B cell (primary cell): Measurements from ENCODE around the gene FNDC10. TPM values are rescaled to one million over a fixed set of nuclear protein-coding genes. Genes with fewer than 3 reads are reported as not detected.

ENCODE experiments used
- ATAC-seq: fragments of 200-7000 bp; cut with Tn5 transposase; one replicate; pipeline ENCODE4 v1.10.0; 2021; ENCODE audit warnings: low read depth, mild to moderate bottlenecking, moderate number of reproducible peaks, moderate library complexity
- CTCF ChIA-PET: fragments of 350-600 bp; sonication (Branson Sonifier 250); formaldehyde crosslinking; loops from one replicate; lab custom pipeline; 2021; ENCODE audit warnings: antibody characterized with exemption, inconsistent platforms; lab: Charles Lee
- POLR2A ChIA-PET: fragments of 350-600 bp; sonication (Branson Sonifier 250); formaldehyde crosslinking; loops from one replicate; lab custom pipeline; 2021; ENCODE audit warnings: antibody characterized with exemption; lab: Charles Lee
- DNase-seq: peaks from one replicate; pipeline ENCODE4 v3.0.0; 2013
- H2AFZ ChIP-seq: 2 replicates; pipeline ENCODE4 v1.6.1; 2012; ENCODE audit warnings: mild to moderate bottlenecking, low read depth, low read length; ENCODE audit not compliant: insufficient read depth, poor library complexity, severe bottlenecking
- H3K27ac ChIP-seq, 2 donors: 1 replicate in 1 of 2; 2 replicates in 1 of 2; pipeline ENCODE4 v1.5.1; 2012 to 2013; ENCODE audit warnings: low read length in 2 of 2, mild to moderate bottlenecking in 2 of 2, moderate library complexity in 1 of 2
- H3K27me3 ChIP-seq, 4 experiments: fragments of 200-600 bp in 1 of 4; sonication (generic) in 1 of 4; replicated peaks in 1 of 4; 1 replicate in 2 of 4; 2 replicates in 2 of 4; pipeline versions ENCODE4 v1.6.1 to v1.7.0; 2013 to 2016; ENCODE audit warnings: low read length in 3 of 4, mild to moderate bottlenecking in 2 of 4, mixed read lengths in 1 of 4, moderate library complexity in 1 of 4; ENCODE audit not compliant: insufficient read depth in 4 of 4, control insufficient read depth in 3 of 4; ENCODE audit errors: control extremely low read depth in 1 of 4
- H3K36me3 ChIP-seq, 2 experiments: replicated peaks in 1 of 2; 1 replicate in 1 of 2; 2 replicates in 1 of 2; pipeline versions ENCODE4 v1.6.1 to v1.7.1; 2013; ENCODE audit warnings: low read length in 1 of 2; ENCODE audit not compliant: insufficient read depth in 2 of 2, control insufficient read depth in 1 of 2; ENCODE audit errors: control extremely low read depth in 1 of 2, extremely low read depth in 1 of 2
- H3K4me1 ChIP-seq, 2 donors: fragments of 200-600 bp in 1 of 2; sonication (generic) in 1 of 2; 1 replicate in 1 of 2; 2 replicates in 1 of 2; pipeline versions ENCODE4 v1.5.1 to v1.6.1; 2013 to 2017; ENCODE audit warnings: low read length in 2 of 2; ENCODE audit not compliant: control insufficient read depth in 2 of 2, insufficient read depth in 2 of 2
- H3K4me2 ChIP-seq: replicated peaks from 2 replicates; pipeline ENCODE3; 2012; ENCODE audit warnings: mild to moderate bottlenecking, low read depth, low read length; ENCODE audit not compliant: poor library complexity, severe bottlenecking
- H3K4me3 ChIP-seq, 5 experiments: fragments of 200-600 bp in 1 of 5; sonication (generic) in 1 of 5; 1 replicate in 3 of 5; 2 replicates in 2 of 5; pipeline versions ENCODE4 v1.5.1 to v1.7.0; 2011 to 2016; ENCODE audit warnings: low read length in 4 of 5, mild to moderate bottlenecking in 4 of 5, low read depth in 2 of 5, control low read depth in 1 of 5, moderate library complexity in 1 of 5; ENCODE audit not compliant: insufficient read depth in 1 of 5; ENCODE audit errors: control extremely low read depth in 1 of 5, extremely low read depth in 1 of 5
- H3K79me2 ChIP-seq: fragments of 200-600 bp; sonication (generic); one replicate; pipeline ENCODE4 v1.6.0; 2016; ENCODE audit warnings: low read length; ENCODE audit not compliant: control insufficient read depth, insufficient read depth
- H3K9ac ChIP-seq: fragments of 200-600 bp; sonication (generic); 2 replicates; pipeline ENCODE4 v1.6.1; 2017; ENCODE audit warnings: mild to moderate bottlenecking, low read length, moderate library complexity
- H3K9me3 ChIP-seq, 3 donors: one replicate each; pipeline versions ENCODE4 v1.6.1 to v1.7.1; 2013; ENCODE audit warnings: low read length in 2 of 3; ENCODE audit not compliant: control insufficient read depth in 2 of 3, insufficient read depth in 1 of 3; ENCODE audit errors: control extremely low read depth in 1 of 3
- H4K20me1 ChIP-seq: 2 replicates; pipeline ENCODE4 v1.6.0; 2012; ENCODE audit warnings: mild to moderate bottlenecking, low read length; ENCODE audit not compliant: insufficient read depth, control insufficient read depth, poor library complexity, severe bottlenecking
- H3K27ac Mint-ChIP-seq: one replicate; pipeline ENCODE4 v1.8.0; 2021; ENCODE audit warnings: mixed read lengths
- H3K27me3 Mint-ChIP-seq: one replicate; pipeline ENCODE4 v1.8.0; 2021; ENCODE audit warnings: mixed read lengths
- H3K4me1 Mint-ChIP-seq: one replicate; pipeline ENCODE4 v1.8.0; 2021; ENCODE audit warnings: mixed read lengths
- H3K4me3 Mint-ChIP-seq: one replicate; pipeline ENCODE4 v1.8.0; 2021; ENCODE audit warnings: mixed read lengths
- H3K9me3 Mint-ChIP-seq: one replicate; pipeline ENCODE4 v1.8.0; 2022; ENCODE audit warnings: mixed read lengths; ENCODE audit not compliant: insufficient read depth
- EZH2 ChIP-seq: IDR thresholded peaks from 2 replicates; pipeline ENCODE4 v1.6.1; 2012; ENCODE audit warnings: borderline replicate concordance, low read depth, mild to moderate bottlenecking, moderate library complexity, low read length; ENCODE audit not compliant: insufficient read depth, poor library complexity, severe bottlenecking
- WGBS: methylation state at CpG from one replicate; pipeline ENCODE4 v1.1.5; 2013; ENCODE audit warnings: missing lambda C conversion rate; ENCODE audit not compliant: insufficient coverage; 5-methylcytosine and 5-hydroxymethylcytosine counted together
- intact Hi-C: fragments of 100-400 bp; cut with micrococcal nuclease; formaldehyde crosslinking; loops from one replicate; pipeline ENCODE4 v1.10.0; 2022
- polyA plus RNA-seq: library from polyadenylated mRNA; depleted of rRNA; stranded (reverse); fragments of >200 nt; gene quantifications from 2 replicates; pipeline ENCODE4 v1.2.3, GENCODE V29; 2012
- total RNA-seq, 2 donors: library from RNA; stranded (reverse); fragments of 120-200 nt in 1 of 2; gene quantifications; 1 replicate in 1 of 2; 2 replicates in 1 of 2; pipeline versions ENCODE4 v1.2.3 to v1.2.4, GENCODE V29; 2013 to 2022
- TF ChIP-seq, protein P1 (sequence below): fragments of 200-600 bp; IDR thresholded peaks from one replicate; pipeline ENCODE4 v1.8.0; 2022; ENCODE audit warnings: antibody characterized with exemption, mild to moderate bottlenecking

The FNDC10 gene
- total and polyA plus RNA-seq, 2 donors (not counting 1 experiment from before 2014, with no cell fraction given): 1.4 TPM

DNA sequence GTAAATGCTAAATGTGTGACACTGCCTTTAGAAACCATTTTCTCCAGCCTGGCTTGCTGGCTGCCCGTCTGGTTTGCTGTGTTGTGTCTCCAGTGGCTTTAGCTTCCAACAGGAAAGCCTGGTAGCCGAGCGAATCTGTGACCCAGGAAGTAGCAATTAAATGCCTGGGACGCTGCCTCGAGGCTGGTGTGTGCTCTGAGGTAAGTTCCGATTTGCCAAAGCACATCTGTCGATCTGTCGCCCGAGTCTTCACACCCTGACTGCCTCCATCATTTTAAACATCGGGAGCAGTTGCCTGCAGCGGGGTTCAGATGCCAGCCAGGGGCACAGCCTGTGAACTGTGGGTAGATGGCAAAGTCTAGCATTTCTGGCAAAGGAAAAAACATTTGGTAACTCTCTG is 17.6 kb upstream of the FNDC10 start:
- WGBS: 95% methylated on average over 4 of the region's 11 CpGs
- Histone ChIP-seq H2AFZ (no peak overlapping the region), H3K27me3 (no peaks in the 10 kb centered on the region), H3K36me3 (peaks cover 0 to 5% of the 10 kb centered on the region in 2 experiments), H3K9ac (no peak overlapping the region), H3K79me2 (peaks cover 33% of the 10 kb centered on the region), H3K27ac (no peak overlapping the region), H3K9me3 (no peaks in the 10 kb centered on the region), H3K4me2 (no peak overlapping the region), H4K20me1 (peaks cover 24% of the 10 kb centered on the region), H3K4me3 (no peak overlapping the region), H3K4me1 (peaks cover 20% of the 10 kb centered on the region in 2 donors)
- Mint-ChIP-seq H3K4me3 (peak overlapping the region; percentile 85), H3K27ac (peak overlapping the region; percentile 87), H3K9me3 (no peaks in the 10 kb centered on the region), H3K4me1 (peaks cover 24% of the 10 kb centered on the region), H3K27me3 (no peaks in the 10 kb centered on the region)
- TF ChIP-seq, protein P1, sequence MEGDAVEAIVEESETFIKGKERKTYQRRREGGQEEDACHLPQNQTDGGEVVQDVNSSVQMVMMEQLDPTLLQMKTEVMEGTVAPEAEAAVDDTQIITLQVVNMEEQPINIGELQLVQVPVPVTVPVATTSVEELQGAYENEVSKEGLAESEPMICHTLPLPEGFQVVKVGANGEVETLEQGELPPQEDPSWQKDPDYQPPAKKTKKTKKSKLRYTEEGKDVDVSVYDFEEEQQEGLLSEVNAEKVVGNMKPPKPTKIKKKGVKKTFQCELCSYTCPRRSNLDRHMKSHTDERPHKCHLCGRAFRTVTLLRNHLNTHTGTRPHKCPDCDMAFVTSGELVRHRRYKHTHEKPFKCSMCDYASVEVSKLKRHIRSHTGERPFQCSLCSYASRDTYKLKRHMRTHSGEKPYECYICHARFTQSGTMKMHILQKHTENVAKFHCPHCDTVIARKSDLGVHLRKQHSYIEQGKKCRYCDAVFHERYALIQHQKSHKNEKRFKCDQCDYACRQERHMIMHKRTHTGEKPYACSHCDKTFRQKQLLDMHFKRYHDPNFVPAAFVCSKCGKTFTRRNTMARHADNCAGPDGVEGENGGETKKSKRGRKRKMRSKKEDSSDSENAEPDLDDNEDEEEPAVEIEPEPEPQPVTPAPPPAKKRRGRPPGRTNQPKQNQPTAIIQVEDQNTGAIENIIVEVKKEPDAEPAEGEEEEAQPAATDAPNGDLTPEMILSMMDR: no peak
- no peak for TF ChIP-seq EZH2
- CTCF ChIA-PET: no interaction called here
- intact Hi-C loops: no loop called here
- ATAC-seq (no peak), DNase-seq (no peak)
- POLR2A ChIA-PET: interaction anchor here (2.0 kb wide), 1 partner anchor 12 kb away, joined by 8 read pairs; no protein-coding TSS in a partner anchor

DNA sequence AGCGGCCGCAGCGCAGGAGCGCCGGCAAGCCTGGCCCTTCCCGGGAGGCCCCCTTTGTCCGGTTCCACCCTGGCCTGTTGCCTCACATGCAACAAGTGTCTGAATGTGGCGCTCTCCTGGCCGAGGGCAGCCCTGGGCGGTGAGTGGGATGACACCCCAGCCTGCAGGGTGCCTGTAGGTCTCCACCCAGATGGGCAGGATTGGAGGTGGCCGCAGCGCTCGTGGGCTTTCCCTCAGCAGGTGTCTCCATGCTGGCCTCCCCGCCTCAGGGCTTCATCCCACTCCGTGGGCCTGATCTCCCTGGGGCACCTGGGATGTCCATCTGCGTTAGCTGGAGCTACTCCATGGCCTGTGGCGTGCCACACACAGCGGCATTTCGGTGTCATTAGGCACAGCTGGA is 16.9 kb upstream of the FNDC10 start:
- H2AFZ ChIP-seq: no peak overlapping the region
- Mint-ChIP-seq H3K4me3 (peak overlapping the region; percentile 85), H3K27me3 (no peaks in the 10 kb centered on the region), H3K9me3 (no peaks in the 10 kb centered on the region), H3K27ac (peak overlapping the region; percentile 87), H3K4me1 (peaks cover 26% of the 10 kb centered on the region)
- ChIA-PET CTCF (interaction anchor here (2.9 kb wide), 1 partner anchor 13 kb away, joined by 13 read pairs; no protein-coding TSS in a partner anchor), POLR2A (interaction anchor here (2.0 kb wide), 1 partner anchor 13 kb away, joined by 8 read pairs; no protein-coding TSS in a partner anchor)
- peaks cover 0 to 5% of the 10 kb centered on the region in 2 experiments for H3K36me3 ChIP-seq
- 98% methylated on average over 19 of the region's 19 CpGs for WGBS
- peak overlapping the region; percentile 98 for H3K4me2 ChIP-seq
- no peaks in the 10 kb centered on the region for H3K27me3 ChIP-seq
- TF ChIP-seq, protein P1: no peak
- TF ChIP-seq EZH2: no peak
- no peak for DNase-seq
- H3K9me3 ChIP-seq: no peaks in the 10 kb centered on the region
- H4K20me1 ChIP-seq: peaks cover 20% of the 10 kb centered on the region
- no peak overlapping the region for H3K4me3 ChIP-seq
- peaks cover 33% of the 10 kb centered on the region for H3K79me2 ChIP-seq
- no peak overlapping the region for H3K9ac ChIP-seq
- no peak overlapping the region for H3K27ac ChIP-seq
- no peak for ATAC-seq
- intact Hi-C loops: no loop called here
- H3K4me1 ChIP-seq: peaks cover 20% of the 10 kb centered on the region in 2 donors
